GM12872 (cell line): ENCODE data around the gene TSPAN11.

Source experiments
- TF ChIP-seq, protein P1 (sequence below): IDR thresholded peaks from 3 replicates; pipeline ENCODE4 v1.5.1; 2011; ENCODE audit warnings: low read depth, mild to moderate bottlenecking, low read length, moderate library complexity; ENCODE audit not compliant: insufficient read depth

TSPAN11 gene

DNA sequence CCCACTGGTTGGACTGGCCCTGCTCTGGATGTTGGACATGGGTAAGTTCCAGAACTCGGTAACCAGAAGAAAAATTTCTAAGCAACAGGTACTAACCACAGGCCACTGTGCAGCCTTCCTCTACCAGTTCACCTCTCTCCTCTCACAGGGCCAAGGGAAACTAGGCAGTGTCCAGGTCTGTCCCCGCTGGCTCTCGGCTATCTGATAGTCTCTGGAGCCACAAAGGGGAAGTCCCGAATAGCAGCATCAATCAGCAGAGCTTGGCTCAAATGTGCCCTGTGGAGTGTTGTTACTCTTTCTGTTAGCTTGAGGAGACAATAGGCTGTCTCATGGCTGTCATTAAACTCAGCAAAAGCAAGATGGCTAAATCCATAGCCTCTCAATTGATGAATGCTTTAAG is 73.2 kb downstream of the TSPAN11 start:
- TF ChIP-seq, protein P1, sequence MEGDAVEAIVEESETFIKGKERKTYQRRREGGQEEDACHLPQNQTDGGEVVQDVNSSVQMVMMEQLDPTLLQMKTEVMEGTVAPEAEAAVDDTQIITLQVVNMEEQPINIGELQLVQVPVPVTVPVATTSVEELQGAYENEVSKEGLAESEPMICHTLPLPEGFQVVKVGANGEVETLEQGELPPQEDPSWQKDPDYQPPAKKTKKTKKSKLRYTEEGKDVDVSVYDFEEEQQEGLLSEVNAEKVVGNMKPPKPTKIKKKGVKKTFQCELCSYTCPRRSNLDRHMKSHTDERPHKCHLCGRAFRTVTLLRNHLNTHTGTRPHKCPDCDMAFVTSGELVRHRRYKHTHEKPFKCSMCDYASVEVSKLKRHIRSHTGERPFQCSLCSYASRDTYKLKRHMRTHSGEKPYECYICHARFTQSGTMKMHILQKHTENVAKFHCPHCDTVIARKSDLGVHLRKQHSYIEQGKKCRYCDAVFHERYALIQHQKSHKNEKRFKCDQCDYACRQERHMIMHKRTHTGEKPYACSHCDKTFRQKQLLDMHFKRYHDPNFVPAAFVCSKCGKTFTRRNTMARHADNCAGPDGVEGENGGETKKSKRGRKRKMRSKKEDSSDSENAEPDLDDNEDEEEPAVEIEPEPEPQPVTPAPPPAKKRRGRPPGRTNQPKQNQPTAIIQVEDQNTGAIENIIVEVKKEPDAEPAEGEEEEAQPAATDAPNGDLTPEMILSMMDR: no peak

DNA sequence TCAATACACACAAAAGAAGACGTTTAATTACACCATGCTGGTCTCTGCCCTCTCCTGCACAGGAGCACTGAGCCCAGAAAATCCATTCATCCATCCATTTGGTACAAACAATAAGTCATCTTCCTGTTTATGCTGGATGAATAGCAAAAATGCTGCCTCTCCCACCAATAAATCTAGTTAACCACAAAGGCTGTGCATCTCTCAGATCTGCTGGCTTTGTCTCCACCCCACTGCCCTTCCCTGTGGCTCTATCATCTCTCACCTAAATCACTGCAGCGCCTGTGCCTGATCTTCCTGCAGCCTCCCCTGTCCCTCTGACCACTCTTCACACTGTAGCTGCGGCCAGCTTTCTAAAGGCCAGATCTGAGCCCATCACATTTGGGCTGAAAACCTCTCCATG is 74.2 kb downstream of the TSPAN11 start:
- TF ChIP-seq, protein P1: no peak

DNA sequence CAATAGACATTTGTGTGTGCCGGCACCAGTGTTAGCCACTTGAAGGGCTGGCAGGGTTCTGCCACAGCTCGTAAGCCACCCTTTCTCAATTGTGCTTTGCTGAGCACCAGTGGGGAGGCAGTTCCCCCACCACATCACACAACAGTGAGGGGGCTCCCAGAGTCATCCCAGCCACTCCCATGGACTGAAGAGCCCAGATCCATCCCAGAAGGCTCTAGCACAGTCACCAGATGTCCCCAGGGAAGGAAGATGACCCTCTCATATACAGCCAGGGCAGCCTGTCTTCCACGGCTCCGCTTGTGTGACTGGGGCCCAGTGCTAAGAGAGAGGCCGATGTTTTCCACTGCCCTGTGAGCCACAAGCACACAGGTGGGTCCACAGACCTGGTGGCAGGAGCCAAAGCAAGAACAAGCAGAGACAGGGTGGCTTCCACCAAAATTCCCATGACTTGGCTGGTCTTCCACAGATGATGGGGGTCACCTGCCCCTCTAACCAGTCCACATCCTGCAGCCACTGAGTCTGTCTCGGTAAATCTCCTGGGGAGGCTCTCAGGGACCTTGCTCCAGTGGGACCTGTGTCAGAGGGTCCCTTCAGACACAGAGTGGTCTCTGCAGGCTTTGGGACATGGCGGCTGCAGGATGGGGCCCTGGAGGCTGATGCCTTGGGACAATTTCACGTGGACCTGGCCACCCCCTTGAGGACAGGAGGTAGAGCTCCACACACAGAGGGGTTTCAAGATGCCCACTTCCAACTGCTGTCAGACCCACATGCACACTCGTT is 75.2 kb downstream of the TSPAN11 start:
- TF ChIP-seq, protein P1: no peak

DNA sequence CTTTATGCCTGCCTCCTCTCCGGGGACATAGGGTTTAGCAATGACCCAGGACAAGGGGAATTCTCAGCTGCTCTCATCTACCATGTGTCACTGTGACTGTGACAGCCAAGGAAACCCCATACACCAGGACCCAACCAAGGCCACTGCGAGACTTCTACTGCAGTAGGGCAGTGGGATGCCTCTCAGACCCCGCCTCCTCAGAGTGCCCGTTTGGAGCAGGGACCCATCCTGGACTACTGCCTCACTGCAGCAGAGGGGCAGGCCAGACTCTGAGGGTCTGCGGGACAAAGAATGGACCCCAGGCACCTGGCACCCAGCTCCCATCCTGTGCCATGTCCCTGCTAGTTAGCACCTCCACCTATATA is 75.8 kb downstream of the TSPAN11 start:
- TF ChIP-seq, protein P1: no peak

DNA sequence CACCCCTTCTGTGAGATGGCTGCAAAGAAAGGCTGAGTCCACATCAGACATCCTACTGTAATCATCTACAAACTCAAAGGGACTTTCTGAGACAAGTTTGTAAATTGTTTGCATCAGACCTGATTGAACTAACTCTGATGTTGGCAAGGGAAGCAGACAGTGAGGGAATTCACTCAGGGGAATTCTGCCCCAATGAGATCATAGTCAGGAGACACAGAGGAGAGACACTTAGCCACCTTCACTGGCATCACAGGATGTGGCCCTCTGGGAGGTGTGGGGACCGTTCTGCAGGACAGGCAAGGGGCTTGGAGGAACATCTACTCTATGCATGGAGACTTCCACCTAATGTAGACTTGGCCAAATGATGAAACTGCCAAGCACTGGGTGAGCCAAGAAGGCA is 76.5 kb downstream of the TSPAN11 start:
- TF ChIP-seq, protein P1: no peak

DNA sequence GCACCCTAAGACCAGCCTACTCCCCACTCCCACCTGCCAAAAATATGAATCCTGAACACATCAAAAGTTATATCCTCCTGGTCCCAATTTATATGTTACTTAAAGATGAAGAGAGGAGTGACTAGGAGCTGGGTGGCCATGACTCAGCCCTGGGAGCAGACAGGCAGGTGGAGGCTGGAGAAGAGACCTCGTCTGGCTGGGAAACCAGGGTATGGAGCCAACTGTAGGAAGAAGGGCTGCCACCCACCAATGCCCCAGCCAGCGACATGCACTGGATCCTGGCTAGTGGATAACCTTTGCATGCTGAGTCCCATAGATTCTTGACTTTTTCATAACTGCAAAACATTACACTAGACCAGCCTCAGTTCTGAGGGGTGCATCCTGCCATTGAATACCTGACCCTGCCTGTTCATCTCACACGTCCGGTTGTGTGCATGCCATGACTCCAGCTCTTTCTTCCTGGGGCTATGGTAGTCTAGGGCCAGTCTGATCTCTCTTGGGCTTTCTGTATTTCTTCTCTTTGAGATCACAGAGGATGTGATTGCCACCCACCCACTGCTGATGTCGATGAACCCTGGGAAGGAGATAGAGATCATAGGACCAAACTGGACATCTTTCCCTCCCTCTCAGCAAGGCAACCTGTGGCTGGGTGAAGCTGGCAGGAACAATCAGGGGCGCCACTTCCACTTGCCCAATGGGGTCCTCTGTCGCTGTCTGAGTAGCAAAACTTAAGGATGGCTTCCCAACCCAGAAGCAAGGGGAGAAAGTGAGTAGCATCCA is 77.5 kb downstream of the TSPAN11 start:
- TF ChIP-seq, protein P1: no peak

DNA sequence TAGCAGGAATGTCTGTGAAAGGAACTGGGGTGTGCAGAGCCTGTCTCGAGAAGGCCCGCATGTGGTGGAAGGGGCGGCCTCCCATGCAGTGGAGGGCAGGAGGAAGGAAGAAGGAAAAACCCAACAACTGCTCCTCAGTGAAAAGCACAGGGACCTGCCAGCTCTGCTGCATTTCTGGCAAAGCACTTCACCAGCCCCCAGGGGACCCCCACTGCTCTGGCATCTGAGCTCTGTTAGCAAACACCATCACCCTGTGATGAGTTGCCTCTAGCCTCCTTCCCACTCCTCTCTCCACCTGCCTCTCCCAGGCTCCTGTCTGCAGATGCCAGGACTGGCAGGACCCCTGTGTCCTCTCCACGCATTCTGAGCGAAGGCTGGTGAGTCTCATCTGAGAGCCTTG is 78.1 kb downstream of the TSPAN11 start:
- TF ChIP-seq, protein P1: no peak
